ENCODE measurements around the gene COG4.

- TF ChIP-seq, protein P1, sequence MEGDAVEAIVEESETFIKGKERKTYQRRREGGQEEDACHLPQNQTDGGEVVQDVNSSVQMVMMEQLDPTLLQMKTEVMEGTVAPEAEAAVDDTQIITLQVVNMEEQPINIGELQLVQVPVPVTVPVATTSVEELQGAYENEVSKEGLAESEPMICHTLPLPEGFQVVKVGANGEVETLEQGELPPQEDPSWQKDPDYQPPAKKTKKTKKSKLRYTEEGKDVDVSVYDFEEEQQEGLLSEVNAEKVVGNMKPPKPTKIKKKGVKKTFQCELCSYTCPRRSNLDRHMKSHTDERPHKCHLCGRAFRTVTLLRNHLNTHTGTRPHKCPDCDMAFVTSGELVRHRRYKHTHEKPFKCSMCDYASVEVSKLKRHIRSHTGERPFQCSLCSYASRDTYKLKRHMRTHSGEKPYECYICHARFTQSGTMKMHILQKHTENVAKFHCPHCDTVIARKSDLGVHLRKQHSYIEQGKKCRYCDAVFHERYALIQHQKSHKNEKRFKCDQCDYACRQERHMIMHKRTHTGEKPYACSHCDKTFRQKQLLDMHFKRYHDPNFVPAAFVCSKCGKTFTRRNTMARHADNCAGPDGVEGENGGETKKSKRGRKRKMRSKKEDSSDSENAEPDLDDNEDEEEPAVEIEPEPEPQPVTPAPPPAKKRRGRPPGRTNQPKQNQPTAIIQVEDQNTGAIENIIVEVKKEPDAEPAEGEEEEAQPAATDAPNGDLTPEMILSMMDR (conservative IDR thresholded peaks at IDR 0.05): peak; percentile 76
- no peak for TF ChIP-seq ZFX (IDR thresholded peaks at IDR 0.05)
These were observed 5.9 kb upstream of the COG4 start for GRCh38 chr16:70529051-70529777.

Data from C4-2B (cell line).